ENCODE results near the gene B3GNT3.

GRCh38 chr19:17790059-17790780, 4.7 kb upstream of the B3GNT3 start:
- TF ChIP-seq EZH2phosphoT487 (IDR thresholded peaks at IDR 0.05; ENCODE audit: borderline replicate concordance) = no peak
- no peak for TF ChIP-seq CTCF (conservative IDR thresholded peaks at IDR 0.05; ENCODE audit: low read length)
